Left hindlimb (tissue), 1 donor: ENCODE data around the gene VPS35.
"Not testable (repeated sequence)": the region's sequence is repeated elsewhere in the genome, so short reads cannot be mapped to it uniquely, and the experiment has no call there.

Source experiments
- DNase-seq: peaks from one replicate; pipeline ENCODE4 v3.0.0-alpha.2; 2018

The VPS35 gene

GRCh38 chr16:46711106-46712058 is 22.4 kb upstream of the VPS35 start:
- no peak for DNase-seq

DNA sequence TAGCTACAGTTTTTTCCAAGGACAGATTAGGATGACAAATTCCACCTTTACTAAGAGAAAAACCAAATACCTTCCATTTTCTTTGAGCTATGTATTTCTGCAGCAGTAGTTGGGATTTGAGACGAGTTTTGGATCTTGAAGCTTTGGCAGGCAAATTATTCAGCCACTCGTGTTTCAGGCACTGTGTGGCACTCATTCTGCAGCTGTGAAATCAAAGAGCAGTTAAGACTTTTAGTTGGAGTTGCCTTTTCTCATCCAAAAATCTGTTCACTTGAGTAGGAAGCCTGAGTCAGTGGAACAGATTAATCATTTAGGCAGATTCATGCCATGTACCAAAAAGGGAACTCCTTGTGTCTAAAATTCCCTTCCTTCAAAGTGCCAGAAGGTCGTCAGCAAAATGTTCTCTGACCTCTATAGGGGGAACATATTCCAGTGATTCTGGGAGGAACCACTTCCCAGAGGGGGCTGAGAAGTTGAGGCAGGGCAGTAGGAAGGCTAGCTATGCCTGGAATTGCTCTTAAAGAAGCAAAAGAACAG is 20.6 kb upstream of the VPS35 start:
- no peak for DNase-seq

DNA sequence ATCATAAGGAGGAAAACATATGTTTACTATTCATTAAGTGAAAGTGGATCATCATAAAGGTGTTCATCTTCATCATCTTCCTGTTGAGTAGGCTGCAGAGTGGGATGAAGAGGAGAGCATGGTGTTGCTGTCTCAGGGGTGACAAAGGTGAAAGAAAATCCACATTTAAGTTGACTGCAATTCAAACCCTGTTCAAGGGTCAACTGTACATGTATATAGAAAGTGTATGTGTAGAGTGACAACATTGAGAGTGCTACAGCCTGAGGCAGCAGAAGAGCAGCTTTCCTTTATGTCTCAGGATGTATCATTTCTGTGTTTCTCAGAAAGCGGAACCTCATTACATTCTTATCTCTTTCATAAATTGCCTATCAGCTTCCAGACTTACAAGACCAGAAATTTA is 17.7 kb upstream of the VPS35 start:
- DNase-seq: no peak

GRCh38 chr16:46702030-46702429 is 13.1 kb upstream of the VPS35 start:
- no peak for DNase-seq

- no peak for DNase-seq
These were observed 12.6 kb upstream of the VPS35 start for GRCh38 chr16:46701615-46702014.

- DNase-seq: no peak
These were observed 11.1 kb upstream of the VPS35 start for GRCh38 chr16:46700048-46700447.

- DNase-seq: no peak
These were observed 8.0 kb upstream of the VPS35 start for GRCh38 chr16:46696957-46697356.

DNA sequence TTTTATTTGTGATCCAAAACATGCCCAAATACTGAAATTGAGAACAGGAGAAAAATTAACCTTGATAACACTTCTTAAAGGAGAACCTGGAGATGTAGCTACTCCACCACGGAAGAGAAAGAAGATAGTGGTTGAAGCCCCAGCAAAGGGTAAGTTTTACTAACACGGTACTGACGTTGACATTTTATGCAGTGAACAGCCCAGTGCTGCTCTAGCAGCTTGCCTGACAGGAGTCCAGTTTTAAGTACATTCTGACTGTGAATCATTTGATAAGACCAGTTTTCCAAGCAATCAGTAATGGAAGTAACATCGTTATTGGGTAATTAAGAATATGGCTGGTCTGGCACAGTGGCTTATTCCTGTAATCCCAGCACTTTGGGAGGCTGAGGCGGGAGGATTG is 7.0 kb upstream of the VPS35 start:
- DNase-seq: no peak

GRCh38 chr16:46693598-46693997 is 4.6 kb upstream of the VPS35 start:
- no peak for DNase-seq

GRCh38 chr16:46691726-46692125 is 2.7 kb upstream of the VPS35 start:
- DNase-seq: no peak

DNA sequence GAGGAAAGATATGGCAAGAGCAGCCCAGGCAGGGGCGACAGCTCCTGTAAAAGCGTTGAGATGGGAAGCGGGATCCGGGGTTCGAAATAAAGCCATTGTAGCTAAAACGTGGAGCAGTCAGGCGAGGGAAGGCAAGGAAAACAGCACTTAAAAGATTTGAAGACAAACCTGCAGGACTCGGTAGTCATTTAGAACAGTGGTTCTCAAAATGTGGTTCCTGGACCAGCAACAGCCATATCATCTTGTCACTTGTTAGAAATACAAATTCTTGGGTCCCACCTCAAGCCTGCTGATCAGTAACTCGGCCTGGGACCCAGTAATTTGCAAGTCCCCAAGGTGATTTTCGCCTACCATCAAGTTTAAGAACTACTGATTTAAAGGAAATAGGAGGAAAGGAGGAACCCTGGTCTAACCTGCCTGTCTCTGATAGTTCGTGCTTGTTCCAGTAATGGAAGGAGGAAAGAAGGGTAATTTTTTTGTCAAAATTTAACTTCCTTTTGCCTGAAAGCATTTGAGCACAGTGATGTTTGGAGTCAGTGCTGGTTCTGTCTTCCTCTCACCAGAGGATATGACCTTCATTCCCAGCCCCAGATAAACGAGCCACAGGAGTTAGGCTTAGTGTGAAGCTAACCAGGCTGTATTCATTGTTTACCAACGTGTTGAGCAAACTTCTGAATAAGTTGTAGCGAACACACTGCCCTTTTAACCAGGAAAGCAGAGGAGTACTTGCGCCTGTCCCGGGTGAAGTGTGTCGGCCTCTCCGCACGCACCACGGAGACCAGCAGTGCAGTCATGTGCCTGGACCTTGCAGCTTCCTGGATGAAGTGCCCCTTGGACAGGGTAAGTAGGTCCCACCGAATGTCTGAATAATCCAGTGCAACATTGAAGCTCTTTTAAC is 1.6 kb upstream of the VPS35 start:
- no peak for DNase-seq

DNA sequence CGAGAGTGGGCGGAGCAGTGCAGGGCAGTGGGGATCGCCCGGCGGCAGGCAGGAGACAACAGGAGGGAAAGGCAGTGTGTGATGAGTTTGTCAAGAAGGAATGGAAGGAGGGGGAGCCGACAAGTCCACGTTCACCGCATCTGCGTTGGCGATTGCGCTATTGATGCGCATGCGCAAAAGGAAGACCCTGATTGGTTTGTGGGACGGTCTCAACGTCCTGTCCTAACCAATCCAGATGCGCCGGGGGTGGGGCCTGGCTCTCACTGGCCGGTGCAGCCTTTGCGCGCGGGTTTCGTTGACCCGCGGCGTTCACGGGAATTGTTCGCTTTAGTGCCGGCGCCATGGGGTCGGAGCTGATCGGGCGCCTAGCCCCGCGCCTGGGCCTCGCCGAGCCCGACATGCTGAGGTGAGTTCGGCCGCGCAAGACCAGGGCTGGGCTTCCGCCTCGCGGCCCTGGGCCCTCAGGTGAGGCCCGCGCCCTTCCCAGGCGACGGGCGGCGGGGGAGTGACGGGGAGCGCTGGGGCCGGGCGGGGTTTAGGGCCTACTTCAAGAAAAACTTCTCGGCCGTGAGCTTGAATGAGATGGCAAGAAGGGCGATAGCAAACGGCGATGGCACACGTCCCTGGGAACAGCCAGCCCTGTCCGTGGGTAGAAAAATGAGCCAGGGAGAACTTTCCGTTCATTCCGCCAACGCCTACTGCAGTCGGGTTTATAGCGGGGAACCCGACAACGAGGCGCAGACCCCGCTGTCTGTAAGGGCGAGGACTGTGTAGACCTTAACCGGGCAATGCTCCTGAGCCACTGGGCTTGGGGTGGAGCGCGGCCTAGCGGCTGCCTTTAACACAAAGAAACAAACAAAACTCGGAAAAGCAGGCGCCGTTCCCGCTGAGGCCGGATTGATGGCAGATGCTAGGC is 645 bp upstream of the VPS35 start, which contains the start of gene ORC6:
Gene ORC6, plus strand, starts transcription at position 295 of the 916 bp plus-strand sequence. Its CDS starts 47 bp downstream, at position 342.
- DNase-seq: peak; percentile 97

- no peak for DNase-seq
These were observed 801 bp downstream of the VPS35 start for GRCh38 chr16:46688101-46688653.

DNA sequence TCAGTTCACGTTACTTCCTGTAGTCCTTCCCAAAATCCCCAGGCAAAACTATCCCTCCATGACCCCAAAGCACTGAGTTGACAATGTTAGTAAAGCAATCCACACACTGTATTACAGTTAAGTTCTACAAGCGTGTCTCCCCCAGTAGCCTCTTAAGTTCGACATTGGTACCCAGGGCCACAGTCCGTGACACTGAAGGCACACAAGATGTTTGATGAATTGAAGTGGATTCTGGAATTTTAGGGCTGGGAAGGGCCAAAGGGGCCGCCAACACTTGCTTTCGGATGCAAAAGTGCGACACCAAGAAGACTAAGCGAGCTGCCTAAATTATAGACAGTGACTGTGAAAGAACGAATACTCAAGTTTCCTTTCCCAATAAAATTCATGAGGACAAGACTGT is 1.5 kb downstream of the VPS35 start:
- no peak for DNase-seq

DNA sequence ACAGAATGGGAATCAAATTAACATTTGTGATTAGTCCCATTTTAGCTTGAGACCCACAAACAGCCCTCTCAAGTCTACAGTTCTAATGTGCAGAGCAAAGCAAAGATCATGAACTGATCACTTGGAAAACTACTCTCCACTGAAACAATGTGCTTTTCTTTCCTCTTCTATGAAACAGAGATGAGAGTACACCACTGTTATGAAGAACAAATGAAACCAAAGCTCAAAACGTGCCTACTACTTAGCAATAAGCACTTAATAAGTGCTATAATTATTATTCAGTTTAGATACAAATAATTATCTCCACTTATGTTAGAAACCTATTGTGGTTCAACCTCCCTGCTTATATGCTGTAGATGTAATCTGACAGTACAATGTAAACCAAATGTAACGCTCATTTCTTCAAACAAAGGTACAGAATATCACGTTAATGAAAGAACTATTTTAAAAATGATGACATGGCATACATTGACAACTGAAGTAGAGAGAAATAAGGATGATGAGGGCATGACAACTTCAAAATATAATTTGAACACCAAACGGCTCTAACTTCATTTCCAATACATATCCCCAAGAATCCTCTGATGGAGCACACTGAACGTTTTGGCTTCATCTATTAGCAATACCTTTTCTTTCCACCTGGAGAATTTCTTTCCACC is 2.0 kb downstream of the VPS35 start:
- no peak for DNase-seq

- not testable (repeated sequence) for DNase-seq
These were observed 7.1 kb downstream of the VPS35 start for GRCh38 chr16:46681867-46682266.

DNA sequence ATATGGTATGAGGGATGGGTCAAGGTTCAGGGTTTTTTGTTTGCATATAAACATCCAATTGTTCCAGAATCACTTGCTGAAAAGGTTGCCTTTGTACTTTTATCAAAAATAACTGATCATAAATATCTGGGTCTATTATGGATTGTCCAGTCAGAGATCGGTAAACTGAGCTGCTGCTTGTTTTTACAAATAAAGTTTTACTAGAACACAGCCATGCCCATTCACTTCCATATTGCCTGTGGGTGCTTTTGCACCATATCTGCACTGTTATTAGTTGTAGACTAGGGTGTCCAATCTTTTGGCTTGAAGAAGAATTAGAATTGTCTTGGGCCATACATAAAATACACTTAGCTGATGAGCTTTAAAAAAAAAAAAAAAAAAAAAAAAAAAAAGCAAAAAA is 11.0 kb downstream of the VPS35 start:
- DNase-seq: not testable (repeated sequence)

GRCh38 chr16:46673320-46674013 is 15.5 kb downstream of the VPS35 start:
- DNase-seq: peak; percentile 37

DNA sequence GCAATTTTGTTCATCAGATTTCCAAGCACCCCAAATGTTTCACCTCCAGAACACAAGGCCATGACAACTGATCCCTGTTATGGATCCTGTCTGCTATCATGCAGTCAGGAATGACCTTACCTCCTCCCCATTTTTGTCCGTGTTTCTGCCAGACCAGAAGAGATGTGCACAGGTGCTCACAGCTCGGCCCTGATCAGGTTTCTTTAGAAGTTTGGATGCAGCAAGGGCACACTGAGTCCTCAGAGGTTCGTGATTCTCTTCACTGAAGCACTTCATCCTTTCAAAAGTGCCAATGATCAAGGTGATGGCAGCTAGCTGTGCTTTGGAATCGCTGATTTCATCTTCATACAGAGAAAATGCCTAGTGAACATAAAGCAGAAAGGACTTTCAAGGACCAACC is 26.9 kb downstream of the VPS35 start:
- DNase-seq: no peak

GRCh38 chr16:46658925-46659324 is 30.1 kb downstream of the VPS35 start:
- DNase-seq: no peak

GRCh38 chr16:46651305-46651704 is 37.7 kb downstream of the VPS35 start:
- no peak for DNase-seq
